ENCODE results near the gene EMC6.

- TF ChIP-seq POLR2AphosphoS5 (IDR thresholded peaks at IDR 0.05; ENCODE audit: insufficient read depth in 1 of 2, low read depth in 1 of 2) (no peak), CTCF (IDR thresholded peaks at IDR 0.05) (no peak), POLR2A (IDR thresholded peaks at IDR 0.05) (no peak)
These were observed 21.4 kb upstream of the EMC6 start for GRCh38 chr17:3647251-3647650.

Measured in vagina (tissue), 2 donors.